ENCODE measurements around the gene TRPM8. TPM values are rescaled to one million over a fixed set of nuclear protein-coding genes. Genes with fewer than 3 reads are reported as not detected.
"Not testable (repeated sequence)": the region's sequence is repeated elsewhere in the genome, so short reads cannot be mapped to it uniquely, and the experiment has no call there.

TRPM8 gene
- not detected for total RNA-seq
- long read RNA-seq, result 0 reads

DNA sequence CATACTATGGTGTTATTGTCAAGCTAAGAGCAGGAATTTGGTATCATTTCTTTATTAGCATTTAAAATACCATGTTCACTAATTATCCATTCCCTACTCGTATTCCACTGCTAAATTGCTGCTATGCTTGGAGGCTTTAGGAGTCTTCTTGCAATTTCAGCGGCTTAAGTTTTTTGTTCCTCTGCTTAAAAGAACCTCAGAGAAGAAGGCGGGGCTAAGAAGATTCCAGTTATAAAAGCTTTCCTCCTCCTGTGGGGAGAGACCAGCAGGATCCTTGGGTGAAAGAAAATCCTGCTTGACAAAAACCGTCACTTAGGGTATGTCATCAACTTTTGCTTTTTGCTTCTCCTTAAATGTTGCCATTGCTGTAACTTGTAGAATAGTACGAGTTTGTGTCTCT is at the start of gene TRPM8:
TSS of gene TRPM8 (plus strand) at position 258 of the 400 bp plus-strand sequence. CDS start 9,165 bp downstream, outside the sequence.
- no peak for DNase-seq
- intact Hi-C loops (cut with micrococcal nuclease), result no loop called here
- ATAC-seq, result no peak

DNA sequence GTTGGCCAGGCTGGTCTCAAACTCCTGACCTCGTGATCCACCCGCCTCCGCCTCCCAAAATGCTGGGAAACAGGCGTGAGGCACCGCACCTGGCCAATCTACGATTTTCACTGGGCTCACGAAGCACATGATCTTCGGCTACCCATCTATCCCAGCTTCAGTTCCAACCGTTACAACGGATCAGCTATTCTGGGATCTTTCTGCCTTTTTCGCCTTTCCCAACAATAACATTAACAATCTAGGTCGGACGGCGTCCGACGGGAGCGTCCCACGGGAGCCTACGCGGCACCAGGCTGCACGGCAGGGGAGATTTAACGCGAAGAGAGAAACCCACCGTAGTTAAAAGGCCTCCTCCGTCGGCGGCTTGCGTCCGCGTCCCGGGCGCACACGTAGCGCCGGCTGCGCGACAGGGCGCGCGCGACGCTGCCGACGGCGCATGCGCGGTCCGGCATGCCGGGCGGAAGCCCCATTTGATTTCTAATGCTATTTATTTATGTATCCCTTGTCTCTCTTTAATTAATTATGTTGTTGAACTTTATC is 49.1 kb upstream of the TRPM8 start, which contains the start of gene MSL3B:
TSS of gene MSL3B (minus strand) at position 394 of the 540 bp plus-strand sequence.
- DNase-seq (peak; percentile 66), ATAC-seq (peak; percentile 28)
- intact Hi-C loops (cut with micrococcal nuclease), result no loop called here

DNA sequence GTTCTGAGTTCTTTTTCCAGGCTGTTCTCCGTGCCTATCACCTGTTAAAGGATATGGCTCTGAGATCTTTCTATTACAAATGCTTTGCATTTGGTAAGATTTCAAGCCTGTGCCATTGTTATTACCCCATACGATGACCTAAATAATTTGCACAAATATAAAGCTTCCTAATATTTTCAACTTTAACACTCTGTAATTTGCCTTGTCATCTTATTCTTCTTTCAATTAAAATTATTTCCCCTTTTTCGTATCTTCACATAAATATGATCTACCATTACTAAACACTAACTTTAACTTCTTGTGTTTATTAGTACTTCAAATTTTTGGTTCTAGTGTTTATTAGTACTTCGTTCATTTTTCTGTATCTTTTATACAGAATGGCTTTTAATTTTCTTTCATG is 45.7 kb upstream of the TRPM8 start:
- intact Hi-C loops (cut with micrococcal nuclease), result no loop called here
- DNase-seq, result no peak
- ATAC-seq, result no peak

DNA sequence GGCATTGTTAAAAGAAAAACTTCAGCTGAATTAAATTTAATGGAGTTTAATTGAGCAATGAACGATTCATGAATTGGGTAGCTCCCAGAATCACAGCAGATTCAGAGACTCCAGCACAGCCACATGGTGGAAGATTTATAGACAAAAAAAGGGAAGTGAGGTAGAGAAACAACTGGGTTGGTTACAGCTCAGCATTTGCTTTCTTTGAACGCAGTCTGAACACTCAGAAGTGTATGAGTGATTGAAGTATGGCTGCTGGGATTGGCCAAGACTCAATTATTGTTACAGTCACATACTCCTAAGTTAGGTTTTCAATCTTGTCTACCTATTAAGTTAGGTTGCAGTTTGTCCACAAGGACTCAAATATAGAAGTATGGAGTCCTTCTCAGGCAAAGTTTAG is 45.0 kb upstream of the TRPM8 start:
- intact Hi-C loops (cut with micrococcal nuclease); DNase-seq; ATAC-seq: not testable (repeated sequence)

DNA sequence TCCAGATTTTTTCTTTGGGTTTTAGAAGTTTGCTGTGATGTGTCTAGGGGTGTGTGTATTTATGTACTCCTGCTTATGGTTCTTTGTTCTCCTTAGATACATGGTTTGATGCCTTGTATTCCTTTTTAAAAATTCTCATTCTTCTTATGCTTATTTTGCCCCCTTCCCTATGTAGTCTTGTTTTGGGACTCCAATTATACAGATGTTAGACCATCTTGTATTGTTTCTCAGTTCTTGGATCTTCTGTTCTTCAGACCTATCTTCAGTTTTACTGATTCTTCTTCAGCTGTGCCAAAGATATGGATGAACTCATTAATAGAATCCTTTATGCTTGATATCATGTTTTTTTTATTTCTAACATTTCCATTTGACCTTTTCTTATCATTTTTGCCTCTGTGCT is 34.8 kb upstream of the TRPM8 start:
- intact Hi-C loops (cut with micrococcal nuclease), result no loop called here
- ATAC-seq, result no peak
- no peak for DNase-seq

DNA sequence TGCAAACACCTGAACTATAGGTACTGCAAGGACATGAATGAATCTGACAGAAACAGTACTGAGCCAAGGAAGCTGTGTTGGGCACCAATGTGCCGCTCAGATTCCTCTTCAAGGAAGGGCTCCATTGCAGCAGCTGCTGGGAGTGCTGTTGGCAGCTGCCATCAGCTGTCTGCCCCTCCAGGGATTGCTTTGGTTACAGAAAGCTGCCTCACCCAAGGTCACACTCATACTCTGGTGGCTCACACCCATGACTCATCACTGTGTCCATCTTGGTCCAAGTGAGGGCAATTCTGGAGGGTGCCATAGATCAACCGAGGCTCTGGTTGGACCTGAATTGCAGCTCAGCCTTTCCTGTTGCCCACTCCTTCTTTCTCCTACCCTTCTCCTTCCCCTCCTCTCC is 24.4 kb upstream of the TRPM8 start:
- DNase-seq, result no peak
- no peak for ATAC-seq
- intact Hi-C loops (cut with micrococcal nuclease), result no loop called here

DNA sequence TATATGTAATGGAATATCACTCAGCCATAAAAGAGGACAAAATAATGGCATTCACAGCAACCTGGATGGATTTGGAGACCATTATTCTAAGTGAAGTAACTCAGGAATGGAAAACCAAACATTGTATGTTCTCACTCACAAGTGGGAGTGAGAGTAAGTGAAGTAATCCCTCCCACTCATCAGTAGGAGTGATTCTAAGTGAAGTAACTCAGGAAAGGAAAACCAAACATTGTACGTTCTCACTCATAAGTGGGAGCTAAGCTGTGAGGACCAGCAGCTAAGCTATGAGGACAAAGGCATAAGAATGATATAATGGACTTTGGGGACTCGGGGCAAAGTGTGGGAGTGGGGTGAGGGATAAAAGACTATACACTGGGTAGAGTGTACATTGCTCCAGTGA is 20.9 kb upstream of the TRPM8 start:
- DNase-seq; ATAC-seq; intact Hi-C loops (cut with micrococcal nuclease): not testable (repeated sequence)

DNA sequence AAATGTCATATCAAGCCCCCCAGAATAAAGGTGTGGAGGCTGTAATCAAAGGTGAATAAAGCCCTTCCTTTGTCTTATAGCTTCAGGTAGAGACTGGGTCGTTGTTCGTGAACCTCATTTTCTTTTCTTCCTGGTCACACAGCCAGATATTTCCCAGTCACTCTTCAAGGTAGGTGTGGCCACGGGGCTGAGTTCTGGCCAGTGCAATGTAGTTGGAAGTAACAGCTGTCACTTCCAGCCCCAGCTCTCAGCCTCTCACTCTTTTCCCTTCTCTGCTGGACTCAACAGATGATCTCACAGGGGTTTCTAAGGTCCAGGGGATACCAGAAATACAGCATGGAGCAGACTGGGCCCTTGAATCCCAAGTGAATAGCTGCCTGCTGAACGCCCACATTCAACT is 15.8 kb upstream of the TRPM8 start:
- DNase-seq, result no peak
- intact Hi-C loops (cut with micrococcal nuclease), result no loop called here

DNA sequence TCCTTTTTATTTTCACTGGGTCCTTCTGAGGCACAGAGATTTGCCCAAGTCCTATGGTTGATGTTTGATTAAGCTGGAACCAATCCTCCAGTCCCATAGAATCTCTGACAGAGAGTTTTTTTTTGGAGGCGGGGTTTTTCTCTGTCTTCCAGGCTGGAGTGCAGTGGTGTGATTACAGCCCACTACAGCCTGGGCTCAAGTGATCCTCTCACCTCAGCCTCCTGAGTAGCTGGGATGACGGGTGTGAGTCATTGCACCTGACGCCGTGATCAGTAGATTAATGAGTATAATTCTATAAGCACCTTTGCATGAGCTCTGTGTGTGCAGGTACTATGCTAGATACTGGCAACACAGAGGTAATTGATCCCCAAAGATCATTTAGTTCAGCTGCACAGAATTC is 15.3 kb upstream of the TRPM8 start:
- DNase-seq (no peak), ATAC-seq (no peak)
- intact Hi-C loops (cut with micrococcal nuclease), result no loop called here

More for the DNA sequence above, 15.8 kb upstream of the TRPM8 start:
- no peak for ATAC-seq

DNA sequence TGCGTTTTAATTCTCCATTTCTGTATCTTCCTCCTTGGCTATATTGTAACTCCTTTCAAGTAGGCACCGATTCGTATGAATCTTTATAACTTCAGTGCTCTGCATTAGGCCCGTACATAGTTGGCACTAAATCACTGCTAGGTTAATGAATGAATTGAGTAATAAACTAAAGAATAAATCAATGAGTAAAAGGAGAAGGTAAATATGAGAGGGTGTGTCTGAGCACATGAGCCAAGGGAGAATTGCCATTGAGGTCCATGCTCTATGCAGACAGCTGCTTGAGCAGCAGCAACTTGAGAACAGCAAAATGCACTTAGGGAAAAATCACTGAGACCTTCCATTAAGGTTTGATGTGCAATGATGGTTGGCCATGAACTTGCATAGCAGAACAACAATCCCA is 11.2 kb upstream of the TRPM8 start:
- no peak for ATAC-seq
- intact Hi-C loops (cut with micrococcal nuclease), result no loop called here
- no peak for DNase-seq

DNA sequence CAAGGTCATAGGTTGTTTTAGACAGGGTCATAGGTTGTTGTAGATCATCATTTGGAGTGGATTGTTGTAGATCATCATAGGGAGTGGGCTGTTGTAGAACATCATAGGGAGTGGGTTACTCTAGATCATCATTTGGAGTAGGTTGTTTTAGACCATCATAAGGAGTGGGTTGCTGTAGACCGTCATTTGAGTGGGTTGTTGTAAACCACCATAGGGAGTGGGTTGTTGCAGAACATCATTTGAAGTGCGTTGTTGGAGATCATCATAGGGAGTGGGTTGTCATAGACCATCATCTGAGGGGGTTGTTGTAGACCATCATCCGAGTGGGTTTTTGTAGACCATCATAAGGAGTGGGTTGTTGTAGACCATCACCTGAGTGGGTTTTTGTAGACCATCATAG is 9.5 kb upstream of the TRPM8 start:
- intact Hi-C loops (cut with micrococcal nuclease), result no loop called here
- ATAC-seq, result no peak

DNA sequence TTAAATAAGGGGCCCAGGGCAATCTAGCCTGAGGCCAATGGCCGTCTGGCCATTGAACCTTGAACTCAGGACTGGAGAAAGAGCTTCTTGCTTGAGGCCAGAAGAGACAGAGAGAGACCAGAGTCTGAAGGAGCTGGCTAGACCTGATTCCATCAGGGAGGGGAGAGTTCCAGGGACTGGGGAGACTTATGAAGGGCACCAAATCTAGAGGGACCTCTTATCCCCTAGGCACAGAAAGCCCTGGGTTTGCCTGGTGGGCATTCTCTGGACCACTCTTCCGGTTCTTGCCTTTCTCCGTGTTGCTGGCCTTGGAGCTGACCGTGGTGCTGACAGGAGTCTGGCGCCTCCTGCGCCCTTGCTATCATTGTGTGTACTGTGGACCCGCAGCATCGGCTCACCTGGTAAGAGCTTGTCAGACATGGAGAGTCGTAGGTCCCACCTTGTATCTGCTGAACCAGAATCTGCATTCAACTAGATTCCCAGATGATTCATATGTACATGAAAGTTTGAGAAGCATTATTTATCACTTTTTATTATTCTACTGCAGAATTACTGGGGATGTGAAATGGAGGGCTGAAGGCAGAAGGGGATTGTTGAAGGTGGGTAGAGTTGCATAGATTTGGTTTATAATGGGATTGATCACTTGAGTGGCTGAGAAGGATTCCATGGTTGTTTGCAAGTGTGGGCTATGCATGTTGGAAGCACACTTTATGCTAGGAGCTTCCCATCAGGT is 4.3 kb upstream of the TRPM8 start:
- ATAC-seq (no peak), DNase-seq (peak; percentile 32)
- intact Hi-C loops (cut with micrococcal nuclease), result no loop called here

More for the DNA sequence above, 9.5 kb upstream of the TRPM8 start:
- no peak for DNase-seq

DNA sequence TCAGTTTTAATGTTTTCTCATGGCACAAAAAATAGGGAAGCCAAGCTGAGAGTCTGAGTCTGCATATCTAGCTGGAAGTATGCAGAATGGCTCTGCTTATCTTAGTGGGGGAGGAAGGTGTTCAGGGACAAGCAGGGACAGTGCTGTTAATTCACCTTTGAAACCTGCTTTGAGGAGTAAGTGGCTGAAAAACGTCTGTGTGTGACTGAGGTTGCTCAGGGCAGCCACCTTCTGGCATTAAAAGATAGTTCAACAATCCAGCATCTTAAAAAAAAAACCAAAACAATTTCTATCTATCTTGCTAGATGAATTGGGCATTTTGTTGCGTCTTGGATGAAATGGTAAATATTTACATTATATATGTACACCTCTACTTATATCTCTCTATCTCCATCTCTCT is 2.0 kb upstream of the TRPM8 start:
- ATAC-seq (no peak), DNase-seq (no peak)
- intact Hi-C loops (cut with micrococcal nuclease), result no loop called here

DNA sequence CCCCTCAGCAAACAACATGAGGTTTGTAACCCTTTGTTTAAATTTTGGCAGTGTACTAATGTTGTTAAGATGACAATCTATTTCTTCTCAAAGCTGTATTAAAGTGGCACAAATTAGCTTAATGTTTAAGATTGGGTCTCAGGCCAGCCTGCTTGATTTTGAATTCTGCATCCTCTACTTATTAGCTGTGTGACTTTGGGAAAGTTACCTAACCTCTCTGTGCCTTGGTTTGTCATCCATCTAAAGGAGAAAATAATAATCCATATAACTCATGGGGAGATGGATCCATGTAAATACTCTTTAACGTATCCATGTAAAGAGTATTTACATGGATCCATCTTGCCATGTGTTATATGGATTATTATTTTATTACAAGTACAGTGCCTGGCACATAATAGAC is 2.1 kb downstream of the TRPM8 start:
- ATAC-seq, result no peak
- intact Hi-C loops (cut with micrococcal nuclease), result no loop called here
- no peak for DNase-seq

DNA sequence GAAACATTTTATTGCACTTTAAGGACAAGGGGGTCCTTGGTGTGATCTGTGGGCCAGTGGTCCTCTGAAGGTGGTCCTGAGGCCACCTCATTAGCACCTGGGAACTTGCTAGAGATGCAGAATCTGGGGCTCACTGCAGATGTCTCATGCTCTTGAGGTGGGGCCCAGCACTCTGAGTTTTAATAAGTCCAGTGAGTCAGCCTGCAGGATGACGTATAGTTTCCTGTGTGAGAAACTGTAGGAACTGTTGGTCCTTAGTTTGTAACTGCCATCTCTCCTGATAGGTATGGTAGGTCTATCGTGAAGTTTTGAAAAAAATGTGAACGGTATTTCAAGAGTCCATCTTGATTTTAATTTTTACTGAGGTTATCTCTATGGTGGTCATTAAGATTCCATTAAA is 2.8 kb downstream of the TRPM8 start:
- DNase-seq (no peak), ATAC-seq (no peak)
- intact Hi-C loops (cut with micrococcal nuclease), result no loop called here

DNA sequence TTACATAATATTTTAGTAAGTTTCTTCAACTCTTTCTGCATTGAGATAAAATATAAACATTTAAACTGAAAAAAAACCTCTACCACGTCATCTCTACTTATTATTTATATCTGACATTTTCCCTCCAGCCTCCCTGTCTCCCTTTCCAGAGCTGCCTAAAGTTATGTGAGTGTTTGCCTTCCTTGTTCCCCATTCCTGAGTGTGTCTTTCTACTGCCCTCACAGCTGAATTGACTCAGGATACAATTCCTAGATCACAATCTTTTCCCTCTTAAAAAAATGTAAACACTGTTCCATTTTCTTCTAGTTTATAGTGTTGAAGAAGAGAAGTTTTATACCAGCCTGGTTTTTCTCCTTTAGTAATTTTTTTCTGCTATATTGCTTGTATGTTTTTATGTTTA is 5.3 kb downstream of the TRPM8 start:
- ATAC-seq, result no peak
- no peak for DNase-seq
- intact Hi-C loops (cut with micrococcal nuclease), result no loop called here

DNA sequence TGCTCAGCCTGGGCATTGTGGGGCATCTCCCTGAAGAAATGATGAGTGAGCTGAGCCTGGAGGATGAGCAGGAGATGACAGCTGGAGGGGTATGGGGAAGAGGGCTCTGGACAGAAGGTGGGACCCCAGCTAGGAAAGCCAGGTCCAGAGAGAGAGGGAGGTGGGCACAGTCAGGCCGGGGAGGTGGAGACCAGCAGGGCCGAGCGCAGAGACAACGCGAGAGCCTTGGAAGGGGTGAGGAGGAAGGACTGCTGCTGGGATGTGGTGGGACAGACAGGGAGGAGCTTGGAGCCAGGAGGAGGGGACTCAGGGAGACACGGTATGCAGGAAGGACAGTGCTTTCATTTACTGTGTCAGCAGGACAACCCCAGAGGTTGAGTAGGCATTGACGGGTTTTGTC is 8.2 kb downstream of the TRPM8 start:
- DNase-seq (no peak), ATAC-seq (no peak)
- intact Hi-C loops (cut with micrococcal nuclease), result no loop called here

DNA sequence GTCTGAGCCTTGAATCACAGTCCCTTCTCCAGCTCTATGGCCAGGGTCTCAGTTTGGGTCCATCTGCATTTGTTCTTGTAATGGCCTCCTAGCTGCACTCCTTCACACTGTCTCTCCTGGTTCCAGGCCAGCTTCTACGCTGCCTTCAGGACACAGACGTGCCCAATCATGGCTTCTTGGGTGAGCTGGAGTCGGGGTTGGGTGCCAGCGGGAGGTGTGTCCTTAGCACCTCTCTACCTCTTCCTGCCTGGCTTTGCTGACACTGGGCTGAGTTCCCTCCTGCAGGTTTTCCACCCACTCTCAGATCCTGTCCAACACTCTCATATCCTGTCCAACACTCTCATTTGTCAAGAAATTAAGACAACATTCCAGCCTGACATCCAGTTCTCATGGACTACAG is 9.6 kb downstream of the TRPM8 start:
- ATAC-seq (no peak), DNase-seq (no peak)

DNA sequence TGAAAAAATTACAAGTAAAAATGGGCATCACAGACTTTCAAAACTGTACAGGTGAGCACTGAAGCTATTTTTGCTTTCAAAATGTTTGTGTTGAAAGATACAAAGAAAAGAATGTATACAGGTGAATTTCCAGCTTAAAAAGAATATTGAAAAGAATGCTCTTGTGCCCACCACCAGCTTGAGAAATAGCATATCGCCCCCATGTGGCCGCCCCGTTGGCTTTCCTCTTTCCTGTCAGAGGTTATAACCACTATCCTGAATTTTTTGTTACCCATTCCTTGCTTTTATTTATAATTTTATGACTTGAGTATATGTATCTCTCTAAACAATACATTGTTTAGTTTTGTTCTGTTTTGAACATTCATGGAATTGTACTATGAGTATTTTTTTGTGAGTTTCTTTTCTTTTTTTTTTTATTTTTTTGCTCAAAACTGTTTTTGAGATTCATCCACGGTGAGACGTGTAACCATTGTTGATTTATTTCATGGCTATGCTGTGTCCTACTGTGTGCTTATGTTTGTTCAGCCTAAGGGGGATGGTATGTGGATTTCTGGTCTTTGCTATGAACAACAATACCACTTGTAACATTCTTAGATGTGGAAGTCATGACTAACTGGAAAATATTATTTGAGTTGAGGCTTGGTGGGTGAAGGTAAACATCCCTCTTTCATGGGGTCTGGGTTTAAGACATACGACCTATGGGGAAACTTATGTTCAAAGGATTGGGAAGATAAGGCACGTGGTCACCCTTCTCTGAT is 11.6 kb downstream of the TRPM8 start:
- DNase-seq, result no peak
- intact Hi-C loops (cut with micrococcal nuclease), result no loop called here
- no peak for ATAC-seq

More for the DNA sequence above, 9.6 kb downstream of the TRPM8 start:
- intact Hi-C loops (cut with micrococcal nuclease), result no loop called here

DNA sequence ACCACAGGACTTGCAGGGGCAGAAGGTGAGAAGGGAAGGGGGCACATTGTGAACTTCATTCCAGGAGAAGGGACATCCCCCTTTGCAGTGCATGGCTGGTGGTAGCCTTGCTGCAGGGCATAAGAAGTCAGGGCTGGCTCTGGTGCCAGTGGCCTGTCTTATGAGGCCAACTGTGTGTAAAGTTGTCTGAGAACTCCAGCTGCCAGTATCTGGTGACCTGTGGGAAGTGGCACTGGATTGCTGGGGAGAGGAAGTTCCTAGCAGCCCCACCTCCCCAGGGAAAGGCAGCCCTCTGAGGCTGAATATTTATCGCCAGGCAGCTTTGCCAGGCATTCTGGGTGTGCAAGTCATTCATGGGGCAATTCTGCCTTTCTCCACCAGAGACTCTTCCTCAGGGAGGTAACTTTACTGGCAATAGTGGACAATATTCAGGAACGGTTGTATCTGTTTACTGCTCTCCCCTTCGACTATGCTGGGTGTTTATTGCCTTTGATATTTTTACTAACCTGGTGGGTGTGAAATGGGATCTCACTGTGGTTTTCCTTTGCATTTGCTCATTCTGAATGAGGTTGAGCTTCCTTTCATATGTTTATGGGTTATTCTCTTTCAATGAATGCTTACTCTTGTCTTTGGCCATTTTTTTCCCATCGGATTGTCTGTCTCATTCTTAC is 12.3 kb downstream of the TRPM8 start:
- intact Hi-C loops (cut with micrococcal nuclease), result no loop called here
- ATAC-seq, result no peak
- no peak for DNase-seq
